ENCODE results near the gene SRSF2.
A peak's percentile ranks its signal among the peaks of the same experiment; 100 is the strongest.
"Not testable (repeated sequence)": the region's sequence is repeated elsewhere in the genome, so short reads cannot be mapped to it uniquely, and the experiment has no call there.

Gene SRSF2

GRCh38 chr17:76737676-76738467 is 741 bp upstream of the SRSF2 start, which contains the start of gene MFSD11:
TSS of gene MFSD11 (plus strand) at chr17:76738119. CDS start at chr17:76738353, 234 bp downstream.
- DNase-seq = peak; percentile 94

- peak; percentile 80 for DNase-seq
Observed at GRCh38 chr17:76736349-76737081, 616 bp downstream of the SRSF2 start.

- DNase-seq = no peak
Observed at GRCh38 chr17:76735586-76736348, 1.4 kb downstream of the SRSF2 start.

GRCh38 chr17:76735006-76735405 is 2.1 kb downstream of the SRSF2 start:
- DNase-seq = no peak

GRCh38 chr17:76734080-76734840 is 2.9 kb downstream of the SRSF2 start:
- peak; percentile 52 for DNase-seq

- DNase-seq = no peak
Observed at GRCh38 chr17:76733618-76733957, 3.5 kb downstream of the SRSF2 start.

- DNase-seq = no peak
Observed at GRCh38 chr17:76732734-76733617, 4.2 kb downstream of the SRSF2 start.

GRCh38 chr17:76731800-76732733 is 5.1 kb downstream of the SRSF2 start:
- DNase-seq = not testable (repeated sequence)

- peak; percentile 20 for DNase-seq
Observed at GRCh38 chr17:76727745-76728456, 9.2 kb downstream of the SRSF2 start.

- peak; percentile 86 for DNase-seq
Observed at GRCh38 chr17:76726776-76727718, 10.1 kb downstream of the SRSF2 start, which contains the start of gene METTL23. TSS of gene METTL23 (plus strand) at chr17:76726839. CDS start at chr17:76729711, 2,872 bp downstream.

GRCh38 chr17:76726231-76726775 is 10.8 kb downstream of the SRSF2 start, which contains the start of gene JMJD6:
TSS of gene JMJD6 (minus strand) at chr17:76726606. CDS start at chr17:76726475, 131 bp downstream.
- peak; percentile 97 for DNase-seq

- peak; percentile 76 for DNase-seq
Observed at GRCh38 chr17:76725580-76726230, 11.4 kb downstream of the SRSF2 start.

- DNase-seq = no peak
Observed at GRCh38 chr17:76723812-76724211, 13.3 kb downstream of the SRSF2 start.

- not testable (repeated sequence) for DNase-seq
Observed at GRCh38 chr17:76722977-76723376, 14.2 kb downstream of the SRSF2 start.

- no peak for DNase-seq
Observed at GRCh38 chr17:76722279-76722678, 14.9 kb downstream of the SRSF2 start.

GRCh38 chr17:76721463-76721862 is 15.7 kb downstream of the SRSF2 start:
- DNase-seq = no peak

- DNase-seq = no peak
Observed at GRCh38 chr17:76720941-76721340, 16.2 kb downstream of the SRSF2 start.
